Endothelial cell of umbilical vein (primary cell): ENCODE measurements around the gene YY1. TPM values are rescaled to one million over a fixed set of nuclear protein-coding genes. Genes with fewer than 3 reads are reported as not detected.
A peak's percentile ranks its signal among the peaks of the same experiment; 100 is the strongest.

ENCODE experiments used
- BruUV-seq: library from RNA; stranded (reverse); fragments of 400-500 nt; replicated peaks from 2 replicates; lab custom pipeline; 2021; lab: Mats Ljungman, UMichigan
- CTCF ChIA-PET: fragments of 300-600, 350-600 bp; sonication (Branson Sonifier 250); formaldehyde crosslinking; loops from one replicate; lab custom pipeline; 2021; ENCODE audit warnings: antibody characterized with exemption, inconsistent platforms; lab: Charles Lee
- POLR2A ChIA-PET: fragments of 300-600, 350-600 bp; sonication (Branson Sonifier 250); formaldehyde crosslinking; loops from one replicate; lab custom pipeline; 2021; ENCODE audit warnings: antibody characterized with exemption, inconsistent platforms; lab: Charles Lee
- DNase-seq: peaks from one replicate; pipeline ENCODE4 v3.0.0-alpha.2; 2011; ENCODE audit warnings: low read depth, low spot score
- FAIRE-seq: peaks from 2 replicates; lab custom pipeline; 2011; peaks lifted over from hg19 to GRCh38; lab: Jason Lieb, UNC
- H2AFZ ChIP-seq: 2 replicates; pipeline ENCODE4 v1.6.0; 2012; ENCODE audit warnings: low read depth, low read length, control low read depth, inconsistent platforms
- H3K27ac ChIP-seq: 2 replicates; pipeline ENCODE4 v1.5.1; 2011; ENCODE audit warnings: low read depth, mild to moderate bottlenecking, control low read depth, low read length, moderate library complexity; ENCODE audit not compliant: insufficient read depth
- H3K27me3 ChIP-seq, 2 experiments: 2 replicates each; pipeline versions ENCODE4 v1.6.0 to v1.6.1; 2011; ENCODE audit warnings: low read length in 2 of 2, mixed read lengths in 1 of 2; ENCODE audit not compliant: control insufficient read depth in 2 of 2, insufficient read depth in 2 of 2
- H3K36me3 ChIP-seq, 2 experiments: 2 replicates in 1 of 2; 3 replicates in 1 of 2; pipeline ENCODE4 v1.5.1; 2011; ENCODE audit warnings: low read length in 2 of 2, mild to moderate bottlenecking in 1 of 2, moderate library complexity in 1 of 2; ENCODE audit not compliant: control insufficient read depth in 2 of 2, insufficient read depth in 2 of 2; ENCODE audit errors: extremely low read depth in 1 of 2
- H3K4me1 ChIP-seq: 3 replicates; pipeline ENCODE4 v1.5.1; 2011; ENCODE audit warnings: mild to moderate bottlenecking, low read length; ENCODE audit not compliant: control insufficient read depth, insufficient read depth; ENCODE audit errors: extremely low read depth
- H3K4me2 ChIP-seq: 2 replicates; pipeline ENCODE4 v1.6.1; 2011; ENCODE audit warnings: low read length, control low read depth, mixed read lengths; ENCODE audit not compliant: insufficient read depth
- H3K4me3 ChIP-seq, 3 experiments: fragments of 200-600 bp in 1 of 3; sonication (generic), shearing (Covaris generic) in 1 of 3; replicated peaks in 1 of 3; 2 replicates each; pipeline ENCODE4 v1.5.1; 2011 to 2016; ENCODE audit warnings: control low read depth in 3 of 3, low read length in 3 of 3, mild to moderate bottlenecking in 2 of 3, inconsistent platforms in 1 of 3, low read depth in 1 of 3, moderate library complexity in 1 of 3; ENCODE audit not compliant: insufficient read depth in 1 of 3
- H3K79me2 ChIP-seq: 2 replicates; pipeline ENCODE4 v1.6.0; 2012; ENCODE audit warnings: low read length, inconsistent platforms; ENCODE audit not compliant: control insufficient read depth, insufficient read depth
- H3K9ac ChIP-seq: replicated peaks from 2 replicates; pipeline ENCODE3; 2011; ENCODE audit warnings: low read length, control low read depth; ENCODE audit not compliant: insufficient read depth; ENCODE audit errors: extremely low read depth
- H3K9me1 ChIP-seq: replicated peaks from 3 replicates; pipeline ENCODE4 v1.6.0; 2011; ENCODE audit warnings: mild to moderate bottlenecking, low read length; ENCODE audit not compliant: control insufficient read depth, insufficient read depth; ENCODE audit errors: extremely low read depth
- H3K9me3 ChIP-seq: replicated peaks from 2 replicates; pipeline ENCODE4 v1.5.1; 2012; ENCODE audit warnings: low read length, inconsistent platforms; ENCODE audit not compliant: control insufficient read depth, insufficient read depth
- H4K20me1 ChIP-seq: replicated peaks from 2 replicates; pipeline ENCODE3; 2011; ENCODE audit warnings: mild to moderate bottlenecking, low read length; ENCODE audit not compliant: control insufficient read depth, insufficient read depth; ENCODE audit errors: extremely low read depth
- CTCF ChIP-seq, 2 donors: IDR thresholded peaks; 1 replicate in 1 of 2; 2 replicates in 1 of 2; pipeline ENCODE4 v1.5.1; 2011; ENCODE audit warnings: low read length in 2 of 2, mild to moderate bottlenecking in 2 of 2, moderate library complexity in 2 of 2, control low read depth in 1 of 2, inconsistent platforms in 1 of 2, low read depth in 1 of 2; ENCODE audit not compliant: insufficient read depth in 1 of 2; ENCODE audit errors: extremely low read depth in 1 of 2
- EZH2 ChIP-seq: IDR thresholded peaks from 2 replicates; pipeline ENCODE4 v1.6.1; 2012; ENCODE audit warnings: borderline replicate concordance, low read depth, mild to moderate bottlenecking, moderate library complexity, low read length, inconsistent platforms; ENCODE audit not compliant: severe bottlenecking
- FOS ChIP-seq: IDR thresholded peaks from 2 replicates; pipeline ENCODE4 v1.6.1; 2011; ENCODE audit warnings: mild to moderate bottlenecking, low read length, moderate library complexity, borderline replicate concordance; ENCODE audit not compliant: insufficient read depth
- GATA2 ChIP-seq: IDR thresholded peaks from 2 replicates; pipeline ENCODE4 v1.7.0; 2011; ENCODE audit warnings: low read depth, mild to moderate bottlenecking, moderate library complexity, mixed read lengths, low read length; ENCODE audit not compliant: insufficient read length, insufficient read depth
- JUN ChIP-seq: IDR thresholded peaks from 2 replicates; pipeline ENCODE4 v1.6.1; 2011; ENCODE audit warnings: borderline replicate concordance, low read depth; ENCODE audit not compliant: insufficient read length, insufficient read depth
- MAX ChIP-seq: IDR thresholded peaks from 2 replicates; pipeline ENCODE4 v1.6.1; 2011; ENCODE audit not compliant: insufficient read depth, insufficient read length
- MYC ChIP-seq: IDR thresholded peaks from one replicate; pipeline ENCODE4 v1.6.1; 2011; ENCODE audit warnings: mild to moderate bottlenecking, low read depth, low read length
- POLR2A ChIP-seq: IDR thresholded peaks from 2 replicates; pipeline ENCODE4 v1.6.1; 2012; ENCODE audit warnings: low read depth, mild to moderate bottlenecking, control low read depth, low read length
- POLR2AphosphoS5 ChIP-seq: IDR thresholded peaks from 2 replicates; pipeline ENCODE4 v1.6.1; 2012; ENCODE audit warnings: low read depth, mild to moderate bottlenecking, control low read depth, low read length, moderate library complexity; ENCODE audit not compliant: insufficient read depth
- dilution Hi-C: fragments of 300-500 bp; cut with MboI; formaldehyde crosslinking; loops from one replicate; pipeline ENCODE4 v1.15.0; 2019; ENCODE audit warnings: low sequenced_read_pairs; ENCODE audit not compliant: extremely low pct_ligation_motif_present
- intact Hi-C: fragments of 100-400 bp; cut with micrococcal nuclease; formaldehyde crosslinking; loops from one replicate; pipeline ENCODE4 v1.10.0; 2022
- polyA plus RNA-seq, 4 experiments: library from polyadenylated mRNA; depleted of rRNA in 3 of 4; stranded (reverse) in 3 of 4; unstranded in 1 of 4; fragments of >200 nt; gene quantifications; 2 replicates each; pipeline versions ENCODE4 v1.2.1 to v1.2.3, GENCODE V29; 2011 to 2012; ENCODE audit warnings: missing spikeins in 1 of 4
- total RNA-seq: library from RNA; stranded (reverse); gene quantifications from 2 replicates; pipeline ENCODE4 v1.2.3, GENCODE V29; 2021

YY1 gene
- total and polyA plus RNA-seq, 2 donors (not counting 3 experiments of a cell fraction or from before 2014, with no cell fraction given) = 23.5 to 78.6 TPM

GRCh38 chr14:100222224-100223093, 16.5 kb upstream of the YY1 start:
- dilution Hi-C loops = no loop called here

More at GRCh38 chr14:100222224-100223093, 16.5 kb upstream of the YY1 start:
- no peak for FAIRE-seq
- Histone ChIP-seq H3K4me1 (peaks cover 19% of the 10 kb centered on the region), H4K20me1 (no peaks in the 10 kb centered on the region), H3K27me3 (no peaks in the 10 kb centered on the region), H3K4me2 (peak overlapping the region; percentile 93), H3K79me2 (no peaks in the 10 kb centered on the region), H3K9me3 (no peaks in the 10 kb centered on the region), H3K27ac (no peak overlapping the region), H2AFZ (peak overlapping the region; percentile 93), H3K9ac (peak overlapping the region; percentile 30), H3K36me3 (no peaks in the 10 kb centered on the region), H3K4me3 (peak overlapping the region; percentile 27 to 77 (median 64)), H3K9me1 (no peaks in the 10 kb centered on the region)
- ChIA-PET CTCF (interaction anchor here (0.9 to 2.0 kb wide), 12 partner anchors 10 to 252 kb away, joined by 3 to 9 read pairs (median 4); no protein-coding TSS in a partner anchor), POLR2A (no interaction called here)
- intact Hi-C loops = no loop called here
- TF ChIP-seq MYC = no peak
- TF ChIP-seq EZH2 = no peak
- no peak for TF ChIP-seq FOS
- no peak for TF ChIP-seq CTCF (IDR thresholded peaks at IDR 0.05; ENCODE audit: extremely low read depth in 1 of 2, insufficient read depth in 1 of 2, low read depth in 1 of 2, low read length in 2 of 2)
- TF ChIP-seq MAX = no peak
- TF ChIP-seq POLR2AphosphoS5 = no peak
- TF ChIP-seq JUN = no peak
- TF ChIP-seq GATA2 = no peak
- no peak for TF ChIP-seq POLR2A
- no TSS peak for BruUV-seq
- DNase-seq = peak; percentile 33
